Measurements from ENCODE around the gene MICALL1.

- TF ChIP-seq CTCF (IDR thresholded peaks at IDR 0.05; ENCODE audit: low read length): no peak
- TF ChIP-seq EZH2 (IDR thresholded peaks at IDR 0.05; ENCODE audit: borderline replicate concordance, low read length): no peak
Observed at GRCh38 chr22:37985050-37985585, 79.0 kb downstream of the MICALL1 start.
